Measurements from ENCODE around the gene CFAP119. TPM values are rescaled to one million over a fixed set of nuclear protein-coding genes. Genes with fewer than 3 reads are reported as not detected.

The CFAP119 gene
- polyA plus RNA-seq, 1 of the 3 experiments (the other 2 are of a cell fraction) = 28.4 TPM

GRCh38 chr16:30743716-30744115 lies 18.1 kb downstream of the CFAP119 start (continued):
- TF ChIP-seq EP300 (IDR thresholded peaks at IDR 0.05; ENCODE audit: borderline replicate concordance in 1 of 2, low read depth in 1 of 2, low read length in 1 of 2) = no peak

- Histone ChIP-seq H3K9me2 (no peaks in the 10 kb centered on the region), H3K4me3 (ENCODE audit: low read depth in 2 of 2, low read length in 1 of 2) (no peak overlapping the region), H3K4me1 (ENCODE audit: control insufficient read depth in 1 of 2, insufficient read depth in 2 of 2, low read depth in 1 of 2, low read length in 1 of 2) (peaks cover 11 to 21% of the 10 kb centered on the region in 2 experiments; a peak in 3 of 4 replicates), H3F3A (replicated peaks; ENCODE audit: insufficient read depth) (peaks cover 32% of the 10 kb centered on the region), H3K9me3 (no peaks in the 10 kb centered on the region), H3K9ac (peak overlapping the region; percentile 48), H3K79me2 (ENCODE audit: insufficient read depth) (no peaks in the 10 kb centered on the region), H4K20me1 (ENCODE audit: insufficient read depth) (0 out of 2 replicates have a peak, but pooled peaks cover 7% of the 10 kb centered on the region), H3K27me3 (ENCODE audit: insufficient read depth) (no peaks in the 10 kb centered on the region), H2AFZ (ENCODE audit: low read depth) (no peak overlapping the region), H3K27ac (ENCODE audit: low read depth in 2 of 2, low read length in 1 of 2) (peak overlapping the region; percentile 7 to 87), H3K4me2 (peak overlapping the region; percentile 53), H3K36me3 (replicated peaks in 1 of 2; ENCODE audit: control insufficient read depth in 1 of 2, insufficient read depth in 2 of 2, low read length in 1 of 2) (peaks cover 14 to 53% of the 10 kb centered on the region in 2 experiments)
- 82% methylated on average over 6 of the region's 6 CpGs for WGBS (ENCODE audit: low lambda C conversion rate)
- CTCF ChIA-PET = no interaction called here
- no peak for DNase-seq
- TF ChIP-seq TEAD4 (IDR thresholded peaks at IDR 0.05; ENCODE audit: borderline replicate concordance, insufficient read depth) = peak; percentile 65; the same call in 1 of the 2 replicates
- peak; percentile 66 for TF ChIP-seq FOSL2 (IDR thresholded peaks at IDR 0.05; ENCODE audit: borderline replicate concordance, low read depth)
- peak; percentile 54 for TF ChIP-seq JUND (IDR thresholded peaks at IDR 0.05)
- TF ChIP-seq TCF12 (IDR thresholded peaks at IDR 0.05) = no peak
- no peak for TF ChIP-seq GATA2 (CRISPR knock-in tag; IDR thresholded peaks at IDR 0.05)
- POLR2A ChIA-PET = no interaction called here
These were observed 20.4 kb downstream of the CFAP119 start for GRCh38 chr16:30741461-30741914.

GRCh38 chr16:30740364-30741251 lies 21.3 kb downstream of the CFAP119 start:
- H3K27me3 ChIP-seq (ENCODE audit: insufficient read depth) = no peaks in the 10 kb centered on the region
- TF ChIP-seq GABPA (IDR thresholded peaks at IDR 0.05; ENCODE audit: low read depth) (no peak), MAX (IDR thresholded peaks at IDR 0.05; ENCODE audit: low read depth) (0 out of 2 replicates have a peak, but pooled peaks have one; percentile 39), USF1 (IDR thresholded peaks at IDR 0.05; ENCODE audit: borderline replicate concordance, low read depth) (peak; percentile 43; the same call in 1 of the 2 replicates)
- H3K4me2 ChIP-seq = peak overlapping the region; percentile 53
- H3K36me3 ChIP-seq (replicated peaks in 1 of 2; ENCODE audit: control insufficient read depth in 1 of 2, insufficient read depth in 2 of 2, low read length in 1 of 2) = peaks cover 19 to 62% of the 10 kb centered on the region in 2 experiments
- CTCF ChIA-PET = interaction anchor here (0.6 to 1.0 kb wide), 2 partner anchors 35 to 244 kb away, joined by 3 read pairs; partner anchors contain the start of gene HSD3B7
- H3K27ac ChIP-seq (ENCODE audit: low read depth in 2 of 2, low read length in 1 of 2) = peak overlapping the region; percentile 2 to 87
- H3K79me2 ChIP-seq (ENCODE audit: insufficient read depth) = peaks cover 5% of the 10 kb centered on the region; the same call in 1 of the 2 replicates
- no peak overlapping the region for H2AFZ ChIP-seq (ENCODE audit: low read depth)
- DNase-seq = no peak
- peaks cover 36% of the 10 kb centered on the region for H3F3A ChIP-seq (replicated peaks; ENCODE audit: insufficient read depth)
- H4K20me1 ChIP-seq (ENCODE audit: insufficient read depth) = 0 out of 2 replicates have a peak, but pooled peaks cover 7% of the 10 kb centered on the region
- H3K4me1 ChIP-seq (ENCODE audit: control insufficient read depth in 1 of 2, insufficient read depth in 2 of 2, low read depth in 1 of 2, low read length in 1 of 2) = peaks cover 11 to 21% of the 10 kb centered on the region in 2 experiments; a peak in 3 of 4 replicates
- peak overlapping the region; percentile 48 for H3K9ac ChIP-seq
- H3K9me3 ChIP-seq = no peaks in the 10 kb centered on the region
- peak overlapping the region in 1 of 2 experiments; percentile 21; a peak in 1 of 4 replicates for H3K4me3 ChIP-seq (ENCODE audit: low read depth in 2 of 2, low read length in 1 of 2)
- no peaks in the 10 kb centered on the region for H3K9me2 ChIP-seq
- POLR2A ChIA-PET = no interaction called here
- 68% methylated on average over 8 of the region's 8 CpGs for WGBS (ENCODE audit: low lambda C conversion rate)

Measured in SK-N-SH (cell line).